Measurements from ENCODE around the gene SATL1.

GRCh38 chrX:85140964-85141363 lies 102.6 kb downstream of the SATL1 start:
- TF ChIP-seq CTCF (conservative IDR thresholded peaks at IDR 0.05; ENCODE audit: low read depth in 2 of 2) (no peak), EZH2phosphoT487 (IDR thresholded peaks at IDR 0.05; ENCODE audit: unreplicated experiment) (no peak), REST (IDR thresholded peaks at IDR 0.05; ENCODE audit: unreplicated experiment) (no peak), EZH2 (IDR thresholded peaks at IDR 0.05; ENCODE audit: low read depth, unreplicated experiment) (no peak), POLR2AphosphoS5 (IDR thresholded peaks at IDR 0.05; ENCODE audit: low read depth) (no peak)

Measured in GM23338 (cell line).